HG02798 (cell line): ENCODE measurements around the gene ERC2.

Experiments
- ATAC-seq: cut with Tn5 transposase; IDR thresholded peaks from one replicate; pipeline ENCODE4 v1.9.1; 2021; ENCODE audit warnings: mild to moderate bottlenecking; ENCODE audit not compliant: unreplicated experiment, poor library complexity

The ERC2 gene

GRCh38 chr3:55742022-55742831 is 726.0 kb downstream of the ERC2 start:
- ATAC-seq, result no peak

DNA sequence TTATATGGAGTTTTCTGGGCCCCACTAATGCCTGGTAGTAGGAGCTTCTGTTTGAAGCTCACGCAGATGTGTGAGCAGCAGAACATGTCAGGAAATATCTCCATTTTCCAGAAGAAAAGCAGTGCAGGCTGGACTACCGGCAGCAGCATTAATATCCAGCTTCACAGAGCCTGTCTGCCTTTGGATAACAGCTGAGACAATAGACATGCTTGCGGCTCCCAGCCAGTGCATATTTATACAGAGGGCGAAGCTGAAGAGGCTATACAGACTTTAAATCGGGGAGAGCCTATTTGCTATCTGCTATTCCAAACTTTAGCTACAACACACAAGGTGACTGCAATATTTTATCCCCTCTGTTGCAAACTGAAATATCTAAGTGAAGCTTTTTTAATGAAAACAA is 731.1 kb downstream of the ERC2 start:
- ATAC-seq, result no peak

DNA sequence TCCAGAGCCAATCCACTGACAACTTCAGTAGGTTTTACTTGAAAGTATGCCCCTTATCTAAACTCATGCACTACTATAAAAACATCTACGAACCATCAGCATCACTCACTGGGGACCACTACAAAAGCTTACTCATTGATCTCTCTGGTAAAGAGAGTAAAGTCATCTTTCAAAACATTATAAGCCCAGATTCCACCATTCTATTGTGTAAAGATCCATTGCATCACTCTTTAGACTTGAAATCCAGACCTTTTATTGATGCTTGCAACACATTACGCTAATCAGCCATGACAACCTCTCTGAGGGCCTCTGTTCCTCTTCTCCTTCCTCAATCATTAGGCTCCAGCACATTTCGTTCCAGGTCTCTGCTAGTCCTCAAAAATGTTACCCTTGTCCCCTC is 732.3 kb downstream of the ERC2 start:
- no peak for ATAC-seq

- no peak for ATAC-seq
Observed at GRCh38 chr3:55731741-55732140, 736.5 kb downstream of the ERC2 start.

DNA sequence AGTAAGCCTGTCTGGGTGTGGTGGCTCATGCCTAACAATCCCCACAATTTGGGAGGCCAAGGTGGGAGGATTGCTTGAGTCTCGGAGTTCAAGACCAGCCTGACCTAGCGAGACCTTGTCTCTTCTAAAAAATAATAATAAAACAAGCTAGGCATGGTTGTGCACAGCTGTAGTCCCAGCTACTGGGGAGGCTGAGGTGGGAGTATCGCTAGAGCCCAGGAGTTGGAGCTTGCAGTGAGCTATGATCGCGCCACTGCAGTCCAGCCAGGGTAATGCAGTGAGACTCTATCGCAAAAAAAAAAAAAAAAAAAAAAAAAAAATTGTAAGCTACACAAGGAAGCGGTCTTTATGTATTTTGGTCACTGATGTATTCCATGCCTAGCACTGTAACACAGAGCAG is 738.7 kb downstream of the ERC2 start:
- ATAC-seq, result no peak

- no peak for ATAC-seq
Observed at GRCh38 chr3:55728461-55729100, 739.7 kb downstream of the ERC2 start.

DNA sequence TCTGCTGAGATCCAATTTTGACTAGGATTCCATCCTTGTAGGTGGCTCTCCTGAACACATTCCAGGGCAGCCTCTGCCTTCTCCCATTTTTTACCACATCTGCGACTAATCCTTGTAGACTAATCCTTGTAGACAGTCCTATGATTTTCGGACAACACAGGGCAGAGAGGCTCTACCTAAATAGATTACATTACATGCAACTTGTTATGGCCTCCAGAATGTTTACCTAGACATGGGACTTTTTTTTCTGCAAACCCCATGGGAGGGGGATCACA is 741.8 kb downstream of the ERC2 start:
- no peak for ATAC-seq

GRCh38 chr3:55725681-55726500 is 742.4 kb downstream of the ERC2 start:
- ATAC-seq, result no peak

- ATAC-seq, result peak; percentile 81
Observed at GRCh38 chr3:55724821-55725220, 743.4 kb downstream of the ERC2 start.

GRCh38 chr3:55724407-55724784 is 743.9 kb downstream of the ERC2 start:
- ATAC-seq, result no peak

GRCh38 chr3:55723653-55724406 is 744.4 kb downstream of the ERC2 start:
- no peak for ATAC-seq

DNA sequence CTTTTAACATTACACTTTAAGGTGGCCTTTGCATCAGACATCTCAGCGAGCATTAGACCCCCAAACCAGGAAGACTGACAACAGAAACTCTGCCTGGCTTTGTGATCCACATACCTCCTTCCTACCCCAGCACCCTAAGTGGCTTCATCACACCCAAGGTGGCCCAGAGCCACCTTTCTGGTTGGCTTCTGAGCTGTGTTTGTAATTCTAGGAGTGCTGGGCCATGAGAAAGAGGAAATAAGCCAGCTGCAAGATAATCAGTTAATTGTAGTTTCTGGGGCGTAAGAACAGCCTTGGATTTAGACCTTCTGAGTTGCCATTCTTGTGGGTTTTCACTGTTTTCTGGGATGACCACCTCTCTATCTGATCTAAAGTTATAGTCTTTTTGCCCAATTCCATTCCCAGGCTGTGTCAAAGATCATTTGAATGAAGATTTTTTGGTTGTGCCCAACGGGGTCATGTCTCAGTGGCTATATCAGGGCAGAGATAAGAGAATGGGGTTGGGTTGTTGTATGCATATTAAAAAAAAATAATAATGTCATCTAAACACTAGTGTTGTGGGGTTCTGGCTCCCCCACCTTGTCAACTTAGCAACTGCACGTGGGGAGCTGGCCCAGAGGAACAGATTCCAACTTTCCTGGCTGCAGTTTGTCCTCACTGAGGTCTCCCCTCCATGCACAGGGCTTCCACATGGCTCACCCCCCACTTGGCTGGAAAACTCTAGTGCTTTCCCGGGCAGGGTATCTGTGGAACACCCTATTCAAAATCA is 746.4 kb downstream of the ERC2 start:
- ATAC-seq, result no peak

- peak; percentile 44 for ATAC-seq
Observed at GRCh38 chr3:55720614-55721013, 747.7 kb downstream of the ERC2 start.

DNA sequence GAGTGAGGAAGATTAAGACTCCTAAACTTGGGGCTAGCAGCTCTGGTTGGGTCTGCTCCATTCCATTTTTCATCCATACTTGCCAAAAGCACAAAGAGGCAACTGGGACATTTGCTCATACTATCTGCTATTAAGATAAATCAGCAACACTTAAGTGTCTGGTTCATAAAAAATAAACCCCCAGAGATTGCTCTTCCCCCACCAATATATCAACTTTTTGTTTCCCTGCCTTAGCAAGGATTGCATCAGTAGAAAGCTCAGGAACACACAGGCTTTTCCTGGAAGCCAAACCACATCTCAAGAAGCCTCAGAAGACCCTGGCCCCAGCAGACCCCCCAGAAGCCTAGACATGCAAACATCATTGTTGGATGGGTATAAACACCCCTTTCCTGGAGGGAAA is 748.8 kb downstream of the ERC2 start:
- ATAC-seq, result no peak

DNA sequence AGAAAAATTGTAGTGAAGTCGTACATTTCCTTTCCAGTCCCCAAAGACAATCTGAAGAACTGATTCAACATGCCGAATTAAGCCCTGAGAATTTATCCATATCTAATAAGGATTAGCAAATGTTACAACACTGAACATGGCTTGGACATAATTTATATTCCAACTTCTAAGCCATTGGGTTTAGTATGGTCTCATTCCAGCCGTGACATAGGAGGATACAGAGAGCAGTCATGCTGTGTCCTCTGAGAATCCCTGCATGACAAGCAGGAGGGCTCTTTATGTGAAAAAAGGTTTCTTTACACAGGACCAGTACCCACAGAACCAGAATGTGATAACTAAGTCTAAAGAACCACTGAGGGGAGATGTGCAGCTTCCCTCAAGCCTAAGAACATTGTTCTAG is 749.3 kb downstream of the ERC2 start:
- no peak for ATAC-seq

GRCh38 chr3:55718521-55718921 is 749.7 kb downstream of the ERC2 start:
- no peak for ATAC-seq

GRCh38 chr3:55718074-55718473 is 750.2 kb downstream of the ERC2 start:
- ATAC-seq, result no peak

DNA sequence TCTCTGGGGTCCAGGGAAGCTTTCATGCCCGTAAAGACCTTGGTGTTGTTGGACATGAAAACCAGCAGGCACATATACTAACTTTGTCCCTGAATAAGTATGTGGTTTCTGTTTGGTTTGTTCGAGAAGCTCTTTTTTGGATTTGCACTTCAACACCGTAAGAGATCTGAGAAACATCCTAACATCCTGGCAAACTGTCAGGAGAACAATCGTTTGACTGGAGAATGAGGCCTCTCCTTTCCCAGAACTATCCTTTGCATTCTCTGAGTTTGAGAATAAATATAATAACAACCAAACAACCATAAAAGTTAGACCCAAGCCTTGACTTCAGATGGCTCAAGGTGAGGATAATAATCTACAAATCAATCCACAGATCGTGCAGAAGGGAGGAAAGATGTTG is 750.8 kb downstream of the ERC2 start:
- ATAC-seq, result no peak

- no peak for ATAC-seq
Observed at GRCh38 chr3:55716611-55717225, 751.5 kb downstream of the ERC2 start.

DNA sequence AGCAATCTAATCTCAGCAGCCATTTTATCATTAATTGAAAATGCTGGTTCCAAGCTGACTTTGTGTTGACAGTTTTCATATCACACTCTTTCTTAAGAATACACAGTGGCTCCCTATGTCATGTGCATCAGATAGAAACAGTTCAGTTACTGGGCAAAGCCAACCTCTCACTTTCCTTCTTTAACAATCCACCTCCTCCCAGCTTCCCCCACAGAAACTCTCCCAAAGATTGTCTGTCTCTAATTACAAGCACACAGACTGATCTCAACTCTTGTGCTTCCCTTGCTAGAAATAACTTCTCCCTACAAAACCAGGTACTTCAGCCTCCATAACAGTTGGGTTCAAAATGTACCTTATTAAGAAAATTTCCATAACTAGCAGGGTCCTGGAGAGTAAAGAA is 752.2 kb downstream of the ERC2 start:
- no peak for ATAC-seq
